OCI-M1 (cell line): Measurements from ENCODE around the gene ABHD16B.

Experiments used
- DNase-seq: peaks from one replicate; lab custom pipeline; 2025; lab: John Stamatoyannopoulos, UW

The ABHD16B gene

GRCh38 chr20:63861365-63861934 is at the start of gene ABHD16B:
ABHD16B (plus strand) TSS chr20:63861498; CDS start chr20:63861541, 43 bp downstream.
- DNase-seq, result no peak

DNA sequence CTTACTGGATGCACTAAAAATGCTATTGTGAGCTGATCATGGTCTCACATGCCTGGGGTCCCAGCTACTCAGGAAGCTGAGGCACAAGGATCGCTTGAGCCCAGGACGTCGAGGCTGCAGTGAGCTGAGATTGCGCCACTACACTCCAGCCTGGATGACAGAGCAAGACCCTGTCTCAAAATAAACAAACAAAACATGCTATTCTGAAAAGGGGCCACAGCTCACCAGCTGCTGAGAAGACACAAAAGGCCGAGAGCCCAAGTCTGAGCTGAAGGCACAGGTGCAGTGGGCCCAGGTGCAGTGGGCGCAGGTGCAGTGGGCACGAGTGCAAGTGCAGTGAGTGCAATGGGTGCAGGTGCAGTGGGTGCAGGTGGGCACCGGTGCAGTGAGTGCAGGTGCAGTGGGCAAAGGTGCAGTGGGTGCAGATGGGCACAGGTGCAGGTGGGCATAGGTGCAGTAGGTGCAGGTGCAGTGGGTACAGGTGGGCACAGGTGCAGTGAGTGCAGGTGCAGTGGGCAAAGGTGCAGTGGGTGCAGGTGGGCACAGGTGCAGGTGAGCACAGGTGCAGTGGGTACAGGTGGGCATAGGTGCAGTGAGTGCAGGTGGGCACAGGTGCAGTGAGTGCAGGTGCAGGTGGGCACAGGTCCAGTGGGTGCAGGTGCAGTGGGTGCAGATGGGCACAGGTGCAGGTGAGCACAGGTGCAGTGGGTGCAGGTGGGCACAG is 46.2 kb upstream of the ABHD16B start:
- no peak for DNase-seq

- no peak for DNase-seq
Observed at GRCh38 chr20:63815615-63816253, 45.6 kb upstream of the ABHD16B start.

DNA sequence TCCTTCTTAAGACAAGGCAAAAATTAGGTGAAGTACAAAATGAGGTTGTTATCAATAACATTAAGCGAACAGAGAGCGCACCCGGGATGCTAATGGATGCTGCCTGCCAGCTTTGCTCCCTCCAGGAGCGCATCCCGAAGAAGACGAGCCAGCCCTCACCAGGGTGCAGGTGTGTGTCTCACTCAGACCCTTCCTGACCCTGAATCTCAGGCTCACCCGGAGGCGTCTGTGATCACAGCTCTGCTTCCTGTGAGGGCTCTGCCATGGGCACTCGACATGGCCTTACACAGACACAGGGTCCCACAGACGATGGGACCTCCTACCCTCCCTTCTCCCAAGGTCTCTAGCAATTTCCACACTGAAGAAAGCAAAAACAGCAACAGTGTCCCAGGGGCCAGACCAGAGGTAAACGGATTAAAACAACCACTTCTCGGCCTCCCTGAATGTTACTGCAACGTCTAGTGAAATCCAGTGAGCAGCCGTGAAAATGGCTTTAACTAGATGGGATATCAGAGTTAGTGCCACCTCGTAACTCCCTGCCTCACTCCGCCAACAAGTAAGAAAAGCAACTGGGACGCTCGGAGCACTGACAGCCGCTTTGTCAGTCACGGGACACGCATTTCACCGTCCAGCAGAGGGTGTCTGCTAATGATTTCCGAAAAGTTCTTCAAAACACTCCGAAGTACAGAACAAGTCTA is 41.9 kb upstream of the ABHD16B start:
- peak; percentile 76 for DNase-seq

DNA sequence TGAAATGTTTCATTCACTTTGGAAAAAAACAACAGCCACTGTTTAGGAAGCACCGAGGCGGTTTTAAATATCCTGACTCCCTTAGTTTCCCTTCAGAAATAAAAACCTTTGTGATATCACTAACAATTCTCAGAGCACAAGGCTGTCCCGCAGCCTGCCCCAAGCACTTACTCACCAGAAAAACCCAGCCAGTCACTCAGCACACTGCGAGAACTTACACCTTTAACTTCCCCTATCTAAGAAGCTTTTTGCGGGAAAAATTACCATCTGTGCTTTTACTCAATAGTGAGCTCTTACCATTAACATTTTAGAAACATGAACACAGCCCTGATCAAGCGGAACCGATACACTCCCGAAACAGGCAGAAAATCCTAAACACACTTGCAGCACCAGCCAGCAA is 39.5 kb upstream of the ABHD16B start:
- no peak for DNase-seq

DNA sequence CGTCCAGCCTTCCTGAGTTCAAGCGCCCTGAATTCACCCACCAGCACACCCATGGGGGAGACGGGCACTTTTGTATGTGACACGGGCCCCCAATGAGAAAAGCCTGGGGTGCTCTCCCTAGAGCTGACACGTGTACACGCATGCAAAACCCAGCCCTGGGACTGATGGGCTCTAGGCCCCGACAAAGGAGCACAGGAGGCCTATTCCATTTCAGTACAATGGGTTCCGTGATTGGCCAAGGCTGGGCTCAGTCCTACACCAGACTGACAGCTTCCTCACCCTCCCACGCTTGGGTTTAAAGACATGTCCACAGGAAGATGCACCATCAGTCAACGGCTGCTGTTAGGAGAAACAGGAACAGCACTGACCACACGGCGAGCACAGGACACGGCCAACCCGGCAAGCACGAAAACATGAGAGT is 39.0 kb upstream of the ABHD16B start:
- peak; percentile 77 for DNase-seq

GRCh38 chr20:63823691-63824311 is 37.5 kb upstream of the ABHD16B start:
- DNase-seq, result no peak

DNA sequence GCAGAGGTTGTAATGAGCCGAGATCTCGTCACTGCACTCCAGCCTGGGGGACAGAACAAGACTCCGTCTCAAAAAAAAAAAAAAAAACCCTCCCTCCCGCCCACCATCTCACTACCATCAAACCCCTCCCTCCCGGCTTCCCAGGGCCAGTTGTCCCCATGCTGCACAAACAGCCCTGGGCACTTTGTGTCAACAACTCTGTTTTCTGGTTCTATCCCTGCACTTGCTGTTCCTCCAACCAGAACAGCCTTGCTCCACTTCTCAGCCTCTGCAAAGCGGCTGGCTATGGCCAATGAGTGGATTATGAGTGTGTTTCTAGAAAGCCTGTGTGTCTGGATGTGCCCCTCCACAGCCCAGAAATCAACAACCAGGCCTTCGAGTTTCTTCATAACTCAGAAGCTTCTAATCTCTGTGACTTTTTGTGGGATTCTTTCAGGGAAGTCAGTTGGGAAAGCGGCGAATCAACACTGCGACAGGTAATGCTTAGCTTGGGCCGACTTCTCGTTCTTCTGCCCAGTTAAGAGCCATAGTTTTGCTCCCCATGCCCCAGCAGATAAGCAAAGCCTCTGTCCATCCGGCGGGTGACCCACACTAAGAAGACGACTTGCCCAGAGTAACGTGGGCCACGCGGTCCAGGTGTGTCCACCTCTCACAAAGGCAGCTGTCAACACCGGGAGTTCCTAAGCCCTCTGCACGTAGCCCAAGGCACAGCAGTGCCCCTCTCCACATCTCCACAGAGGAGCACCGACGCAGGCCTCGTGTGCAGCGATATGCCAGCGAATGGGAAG is 35.8 kb upstream of the ABHD16B start:
- DNase-seq, result no peak

DNA sequence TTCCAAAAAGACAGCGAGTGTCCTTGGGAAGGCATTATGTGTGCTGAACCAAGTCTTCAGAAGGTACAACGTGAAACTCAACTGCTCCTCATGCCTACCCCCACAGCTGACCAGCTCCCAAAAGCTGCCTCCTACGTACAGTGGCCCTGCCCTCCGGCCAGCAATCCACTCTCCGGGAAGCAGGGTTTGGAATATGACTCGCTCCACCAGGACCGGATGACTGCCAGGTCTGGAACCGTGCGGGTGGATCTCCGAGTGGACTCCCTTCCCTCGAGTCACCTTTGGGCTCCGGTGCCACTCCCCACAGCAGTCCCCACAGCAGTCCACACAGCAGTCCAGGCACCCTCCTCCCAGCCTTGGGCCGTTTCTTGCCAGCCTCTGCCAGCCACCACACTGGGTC is 34.5 kb upstream of the ABHD16B start:
- no peak for DNase-seq

DNA sequence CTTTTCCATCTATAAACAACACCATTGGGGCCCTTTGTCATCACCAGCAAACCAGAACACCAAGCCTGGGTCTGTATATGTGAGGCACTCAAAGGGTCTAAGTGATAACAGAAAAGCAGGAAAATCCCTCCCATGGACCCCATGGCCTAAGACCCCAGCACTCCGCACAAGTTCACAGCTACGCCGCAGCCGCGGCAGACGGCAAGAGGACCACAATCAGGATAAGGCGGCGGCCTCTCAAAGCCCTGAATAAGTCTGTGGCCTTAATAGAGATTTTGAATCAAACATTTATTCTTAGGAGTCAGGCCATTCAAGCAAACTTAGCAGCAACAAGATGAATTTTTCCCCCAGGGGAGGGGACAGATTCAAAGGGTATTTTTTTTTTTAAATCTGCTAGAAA is 33.2 kb upstream of the ABHD16B start:
- DNase-seq, result no peak

GRCh38 chr20:63828545-63828944 is 32.8 kb upstream of the ABHD16B start:
- DNase-seq, result no peak

DNA sequence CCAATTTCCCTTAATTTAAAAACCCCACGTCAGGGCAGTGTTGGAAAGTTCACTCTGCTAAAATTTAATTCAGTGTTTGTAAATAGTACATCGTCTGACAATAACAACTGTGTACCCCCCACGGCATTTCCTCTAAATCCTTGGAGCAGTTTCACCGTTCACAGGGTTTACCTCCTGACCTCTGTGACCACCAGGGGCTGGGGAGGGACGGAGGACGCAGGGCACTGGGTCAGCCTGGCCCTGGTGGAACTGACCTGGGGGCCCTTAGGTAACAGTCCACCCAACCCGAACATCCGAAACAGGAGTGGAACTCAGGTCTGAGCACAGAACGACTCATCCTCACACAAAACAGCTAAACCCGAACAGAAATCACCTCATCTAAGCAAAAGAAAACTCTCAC is 32.3 kb upstream of the ABHD16B start:
- DNase-seq, result no peak

- DNase-seq, result no peak
Observed at GRCh38 chr20:63829603-63829944, 31.7 kb upstream of the ABHD16B start.

DNA sequence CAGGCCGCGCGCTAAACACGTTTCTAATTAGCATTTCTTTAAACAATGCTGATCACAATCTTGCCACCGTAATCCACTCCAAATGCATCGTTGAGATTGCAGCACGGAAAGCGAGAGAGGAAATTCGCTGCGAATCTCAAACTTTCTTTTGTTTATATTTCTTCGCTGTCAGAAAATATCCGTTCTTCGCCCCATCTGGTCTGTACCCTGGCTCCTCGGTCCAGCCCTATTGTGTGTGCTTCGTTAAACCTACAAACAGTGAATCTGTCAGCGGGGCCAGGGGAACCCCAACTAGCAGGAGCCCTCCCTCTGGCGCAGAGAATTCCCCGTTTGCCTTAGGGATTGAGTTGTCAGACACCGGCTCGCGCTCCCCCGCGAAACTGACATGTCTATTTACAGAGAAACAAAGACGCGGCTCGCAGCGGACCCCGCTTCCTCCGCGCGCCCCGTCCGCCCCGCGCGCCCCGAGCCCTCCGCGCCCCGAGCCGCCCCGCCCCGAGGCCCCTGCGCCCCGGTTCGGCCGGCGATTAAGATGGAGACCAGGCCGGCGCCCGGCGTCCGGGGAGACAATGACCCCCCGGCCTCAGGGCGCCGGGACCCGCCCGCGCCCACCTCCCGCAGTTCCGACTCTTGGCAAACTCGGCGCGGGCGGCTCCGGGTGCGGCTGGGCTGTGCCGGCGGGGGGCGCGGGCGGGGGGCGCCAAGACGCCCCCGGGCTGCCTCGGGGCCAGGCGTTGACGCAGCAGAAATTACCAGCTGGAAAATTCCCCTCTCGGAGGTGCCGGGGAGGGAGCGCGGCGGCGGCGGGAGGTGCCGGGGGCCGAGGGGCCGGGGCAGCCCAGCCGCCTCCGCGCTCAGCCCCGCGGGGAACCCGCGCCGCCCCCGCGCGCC is 31.1 kb upstream of the ABHD16B start:
- no peak for DNase-seq

DNA sequence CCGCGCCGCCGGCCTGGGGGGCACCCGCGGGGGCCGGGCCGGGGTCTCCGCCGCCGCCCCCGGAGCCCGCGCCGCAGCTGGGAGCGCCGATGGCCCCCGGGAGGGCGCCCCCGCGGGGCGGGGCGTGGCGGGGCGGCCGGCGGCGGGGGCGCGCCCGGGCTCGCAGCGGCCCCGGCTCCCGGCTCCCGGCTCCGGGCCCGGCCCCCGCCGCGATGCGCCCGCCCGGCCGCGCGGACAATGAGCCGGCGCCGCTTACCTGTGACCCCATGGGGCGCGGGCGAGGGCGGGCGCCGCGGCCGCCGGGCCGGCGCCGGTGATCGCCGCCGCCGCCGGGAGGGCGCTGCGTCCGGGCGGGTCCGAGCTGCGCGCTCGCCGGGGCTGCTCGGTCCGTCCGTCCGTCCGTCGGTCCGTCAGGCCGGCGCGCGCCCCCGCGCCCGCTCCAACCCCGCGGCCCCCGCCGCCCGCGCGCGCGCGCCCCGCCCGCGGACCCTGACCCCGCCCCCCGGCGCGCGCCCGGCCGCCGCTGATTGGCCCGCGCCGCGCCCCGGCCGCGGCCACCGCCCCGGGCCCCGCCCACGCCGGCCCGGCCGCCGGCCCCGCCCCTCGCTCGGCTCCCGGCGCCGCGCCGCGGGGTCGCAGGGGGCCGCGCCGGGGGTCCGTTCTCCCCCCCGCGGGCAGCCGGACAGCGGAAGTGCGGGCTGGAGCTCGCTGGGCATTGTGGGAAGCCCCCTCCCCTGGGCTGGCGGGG is 30.3 kb upstream of the ABHD16B start, which contains the start of gene ZBTB46:
Gene ZBTB46 (minus strand): TSS at position 424 of the 748 bp plus-strand sequence. CDS start 40,507 bp downstream, outside the sequence.
- peak; percentile 19 for DNase-seq

DNA sequence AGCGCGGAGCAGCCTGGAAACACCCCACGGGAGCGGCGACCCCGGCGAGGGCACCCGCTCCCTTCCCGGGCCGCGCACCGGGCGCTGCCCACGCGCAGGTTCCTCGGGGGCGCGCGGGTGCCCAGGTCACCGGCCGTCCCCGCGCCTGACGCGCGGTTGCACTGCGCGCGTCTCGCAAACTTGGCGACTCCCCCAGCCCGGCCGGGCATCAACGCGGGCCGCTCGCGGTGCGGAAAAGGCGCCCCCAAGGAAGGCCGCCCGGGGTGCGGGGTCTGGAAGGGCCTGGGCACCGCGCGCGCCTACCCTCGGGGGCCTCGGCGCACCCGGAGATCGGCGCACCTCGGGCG is 29.7 kb upstream of the ABHD16B start:
- no peak for DNase-seq

- DNase-seq, result no peak
Observed at GRCh38 chr20:63831993-63832686, 29.2 kb upstream of the ABHD16B start.

DNA sequence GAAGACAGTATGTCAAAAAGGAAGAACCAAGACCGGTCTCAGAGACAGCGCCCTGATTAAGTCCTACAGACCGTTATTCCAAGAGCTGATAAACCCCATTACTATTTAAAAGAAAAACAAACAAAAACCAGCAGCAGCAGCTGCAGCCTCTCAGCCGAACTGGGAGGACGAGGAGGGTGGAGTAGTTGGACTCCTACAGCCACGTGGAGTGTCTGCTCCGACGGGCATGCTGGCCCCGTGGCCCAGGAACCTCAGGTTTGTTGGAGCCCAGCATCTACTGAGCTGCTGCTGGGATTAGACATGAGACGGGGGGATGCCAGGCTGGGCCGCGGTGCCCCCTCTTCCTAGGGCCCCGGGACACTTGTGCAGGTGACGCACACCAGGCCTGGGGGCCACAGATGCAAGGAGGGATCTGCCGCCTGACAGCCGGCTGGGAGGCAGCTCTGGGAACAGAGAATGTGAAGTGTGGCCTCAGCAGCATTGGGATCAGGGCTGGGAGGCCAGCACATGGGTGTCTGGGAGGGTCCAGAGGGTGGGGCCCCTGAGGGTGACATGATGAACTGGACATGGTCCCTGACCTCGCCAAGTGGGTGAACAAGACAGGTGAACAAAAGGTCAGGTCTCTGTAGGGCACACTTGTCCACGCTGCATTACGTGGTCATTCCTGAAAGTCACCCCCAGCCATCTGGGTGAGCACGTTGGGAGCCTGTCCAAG is 27.4 kb upstream of the ABHD16B start:
- no peak for DNase-seq

DNA sequence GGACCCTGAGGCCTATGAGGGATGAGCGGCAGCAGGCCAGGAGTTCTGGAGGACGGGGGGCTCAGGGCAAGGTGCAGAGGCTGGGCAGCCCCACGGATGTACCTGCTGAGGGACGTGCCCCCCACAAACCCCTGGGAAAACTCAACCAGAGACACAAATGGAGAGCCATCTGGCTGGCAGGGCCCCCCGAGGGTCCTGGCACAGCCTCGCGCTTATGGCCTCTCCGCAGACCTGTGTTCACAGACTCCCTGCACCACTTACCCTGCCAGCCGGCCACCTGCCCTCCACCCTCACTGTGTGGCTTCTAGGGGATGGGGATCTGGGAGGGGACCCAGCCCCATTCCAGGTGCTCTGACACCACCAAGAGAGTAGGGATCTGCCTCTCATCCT is 26.8 kb upstream of the ABHD16B start:
- no peak for DNase-seq
